Neural cell (in vitro differentiated cells): Measurements from ENCODE around the gene KRT33A. TPM values are rescaled to one million over a fixed set of nuclear protein-coding genes. Genes with fewer than 3 reads are reported as not detected.

Experiments
- H2AFZ ChIP-seq: fragments of 200-600, 300-800 bp; sonication (generic), shearing (Covaris generic); 2 replicates; pipeline ENCODE4 v1.6.0; 2014; ENCODE audit warnings: low read depth, mild to moderate bottlenecking, antibody characterized with exemption, low read length, moderate library complexity
- H3F3A ChIP-seq: fragments of 200-600 bp; shearing (Covaris generic); 2 replicates; pipeline ENCODE4 v1.6.1; 2016; ENCODE audit warnings: mild to moderate bottlenecking, moderate library complexity, mixed read lengths, antibody characterized with exemption, low read length; ENCODE audit not compliant: insufficient read depth, poor library complexity, severe bottlenecking
- H3K27ac ChIP-seq: fragments of 200-600, 300-800 bp; sonication (generic), shearing (Covaris generic); 2 replicates; pipeline ENCODE4 v1.5.1; 2014; ENCODE audit warnings: mild to moderate bottlenecking, low read length, moderate library complexity
- H3K27me3 ChIP-seq: fragments of 300-800, 200-600 bp; sonication (generic), shearing (Covaris generic); 2 replicates; pipeline ENCODE4 v1.6.0; 2014; ENCODE audit warnings: mild to moderate bottlenecking, low read depth, low read length, moderate library complexity; ENCODE audit not compliant: insufficient read depth
- H3K36me3 ChIP-seq: fragments of 300-800, 200-600 bp; sonication (generic), shearing (Covaris generic); 2 replicates; pipeline ENCODE4 v1.5.1; 2014; ENCODE audit warnings: mild to moderate bottlenecking, antibody characterized with exemption, low read length, moderate library complexity; ENCODE audit not compliant: insufficient read depth
- H3K4me2 ChIP-seq: fragments of 300-800, 200-600 bp; sonication (generic), shearing (Covaris generic); 2 replicates; pipeline ENCODE4 v1.6.0; 2014; ENCODE audit warnings: mild to moderate bottlenecking, low read length
- H3K4me3 ChIP-seq: fragments of 300-800, 200-600 bp; sonication (generic), shearing (Covaris generic); 2 replicates; pipeline ENCODE4 v1.5.1; 2014; ENCODE audit warnings: mild to moderate bottlenecking, low read length, moderate library complexity
- H3K79me2 ChIP-seq: fragments of 200-600 bp; shearing (Covaris generic); replicated peaks from 2 replicates; pipeline ENCODE4 v1.6.0; 2014; ENCODE audit warnings: mild to moderate bottlenecking, low read length, moderate library complexity; ENCODE audit not compliant: insufficient read depth
- H3K9ac ChIP-seq: fragments of 300-800, 200-600 bp; sonication (generic), shearing (Covaris generic); 2 replicates; pipeline ENCODE4 v1.6.1; 2016; ENCODE audit warnings: mild to moderate bottlenecking, low read length, mixed read lengths
- H3K9me2 ChIP-seq: fragments of 200-600 bp; shearing (Covaris generic); 2 replicates; pipeline ENCODE4 v1.6.1; 2016; ENCODE audit warnings: mild to moderate bottlenecking, low read length, mixed read lengths; ENCODE audit not compliant: insufficient read depth
- H3K9me3 ChIP-seq: fragments of 200-600, 300-800 bp; sonication (generic), shearing (Covaris generic); 2 replicates; pipeline ENCODE4 v1.6.1; 2016; ENCODE audit warnings: mild to moderate bottlenecking, mixed run types, low read length, moderate library complexity, mixed read lengths
- H4K20me1 ChIP-seq: fragments of 200-600 bp; shearing (Covaris generic); 2 replicates; pipeline ENCODE4 v1.6.1; 2016; ENCODE audit warnings: mild to moderate bottlenecking, mixed run types; ENCODE audit not compliant: insufficient read depth
- EP300 ChIP-seq: fragments of 450-650 bp; conservative IDR thresholded peaks from 2 replicates; pipeline ENCODE4 v1.6.1; 2014; ENCODE audit warnings: antibody characterized with exemption, mild to moderate bottlenecking, moderate library complexity; ENCODE audit not compliant: poor library complexity, severe bottlenecking
- EZH2 ChIP-seq: fragments of 200-600, 300-800 bp; shearing (Covaris generic), sonication (generic); IDR thresholded peaks from 2 replicates; pipeline ENCODE4 v1.6.1; 2014; ENCODE audit warnings: antibody characterized with exemption, low read length, borderline replicate concordance, mild to moderate bottlenecking; ENCODE audit not compliant: insufficient read depth, poor library complexity, severe bottlenecking
- MXI1 ChIP-seq: fragments of 450-650 bp; conservative IDR thresholded peaks from 2 replicates; pipeline ENCODE4 v1.6.1; 2014; ENCODE audit warnings: antibody characterized with exemption, mild to moderate bottlenecking; ENCODE audit not compliant: poor library complexity, severe bottlenecking
- POLR2AphosphoS5 ChIP-seq: IDR thresholded peaks from 2 replicates; pipeline ENCODE4 v1.6.1; 2012
- RAD21 ChIP-seq: fragments of 450-650 bp; conservative IDR thresholded peaks from 2 replicates; pipeline ENCODE4 v1.6.1; 2014; ENCODE audit warnings: antibody characterized with exemption, mild to moderate bottlenecking, moderate library complexity
- SMC3 ChIP-seq: fragments of 450-650 bp; conservative IDR thresholded peaks from 2 replicates; pipeline ENCODE4 v1.6.1; 2014; ENCODE audit warnings: antibody characterized with exemption, mild to moderate bottlenecking, moderate library complexity; ENCODE audit not compliant: poor library complexity
- TAF1 ChIP-seq: IDR thresholded peaks from 2 replicates; pipeline ENCODE4 v1.6.1; 2012; ENCODE audit warnings: low read depth
- polyA plus RNA-seq: library from polyadenylated mRNA; depleted of rRNA; stranded (reverse); fragments of >200 nt; gene quantifications from 2 replicates; pipeline ENCODE4 v1.2.3, GENCODE V29; 2014
- TF ChIP-seq, protein P1 (sequence below): fragments of 450-650 bp; IDR thresholded peaks from 2 replicates; pipeline ENCODE4 v1.5.1; 2014; ENCODE audit warnings: antibody characterized with exemption, mild to moderate bottlenecking, moderate library complexity; ENCODE audit not compliant: poor library complexity, severe bottlenecking
- TF ChIP-seq, protein P2 (sequence below): IDR thresholded peaks from 2 replicates; pipeline ENCODE4 v1.6.1; 2012; ENCODE audit warnings: borderline replicate concordance

The KRT33A gene
- polyA plus RNA-seq, 1 donor from 2014 or later = not detected

DNA sequence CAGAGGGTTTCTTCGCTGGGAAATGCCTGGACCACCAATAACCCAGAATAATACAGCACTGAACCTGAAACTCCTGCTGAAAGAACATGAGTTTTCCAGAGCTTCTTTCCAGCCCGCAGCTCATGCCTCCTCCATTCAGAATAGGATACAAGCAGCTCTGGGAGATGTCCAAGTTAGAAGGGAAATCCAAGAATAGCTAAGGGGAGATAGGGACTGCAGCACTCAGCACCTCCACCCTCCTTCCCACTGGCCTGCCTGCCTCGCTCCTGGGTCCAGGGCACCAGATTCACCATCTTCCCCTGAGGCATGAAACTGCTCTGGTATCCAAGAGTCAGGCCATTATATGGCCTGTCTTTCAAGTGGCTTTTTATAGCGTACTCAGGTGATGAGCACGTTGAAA, 42.7 kb upstream of the KRT33A start:
- no peaks in the 10 kb centered on the region for H3K79me2 ChIP-seq
- H3K27ac ChIP-seq = no peak overlapping the region
- no peaks in the 10 kb centered on the region for H3K9me3 ChIP-seq
- H2AFZ ChIP-seq = no peak overlapping the region
- no peaks in the 10 kb centered on the region for H3F3A ChIP-seq
- no peak overlapping the region for H3K4me3 ChIP-seq
- no peaks in the 10 kb centered on the region for H4K20me1 ChIP-seq
- H3K4me2 ChIP-seq = no peak overlapping the region
- no peaks in the 10 kb centered on the region for H3K36me3 ChIP-seq
- H3K9me2 ChIP-seq = no peaks in the 10 kb centered on the region
- H3K27me3 ChIP-seq = no peaks in the 10 kb centered on the region
- TF ChIP-seq EP300 (no peak), EZH2 (no peak), SMC3 (no peak), TAF1 (no peak), POLR2AphosphoS5 (no peak)
- no peak overlapping the region for H3K9ac ChIP-seq

DNA sequence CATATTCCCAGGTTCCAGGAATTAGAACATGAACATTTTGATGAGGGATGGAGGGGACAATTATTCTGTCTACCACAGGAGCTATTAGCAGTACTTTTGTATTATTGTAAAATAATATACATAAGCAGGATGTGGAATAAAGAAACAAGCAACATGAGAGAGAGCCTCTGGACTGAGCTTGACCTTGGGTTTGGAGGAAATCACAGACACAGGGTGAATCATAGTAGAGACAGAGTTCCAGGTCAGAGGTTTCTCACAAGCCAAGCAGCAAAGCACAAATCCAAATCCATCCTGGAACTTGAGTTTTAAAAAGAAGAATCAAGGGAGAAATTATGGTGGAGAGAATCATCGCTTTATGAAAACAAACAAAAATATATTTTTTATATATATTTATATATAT, 41.6 kb upstream of the KRT33A start:
- H3K4me3 ChIP-seq = no peak overlapping the region
- no peak for TF ChIP-seq POLR2AphosphoS5
- no peak for TF ChIP-seq TAF1
- TF ChIP-seq EP300 = no peak
- TF ChIP-seq RAD21 = no peak
- TF ChIP-seq, protein P1, sequence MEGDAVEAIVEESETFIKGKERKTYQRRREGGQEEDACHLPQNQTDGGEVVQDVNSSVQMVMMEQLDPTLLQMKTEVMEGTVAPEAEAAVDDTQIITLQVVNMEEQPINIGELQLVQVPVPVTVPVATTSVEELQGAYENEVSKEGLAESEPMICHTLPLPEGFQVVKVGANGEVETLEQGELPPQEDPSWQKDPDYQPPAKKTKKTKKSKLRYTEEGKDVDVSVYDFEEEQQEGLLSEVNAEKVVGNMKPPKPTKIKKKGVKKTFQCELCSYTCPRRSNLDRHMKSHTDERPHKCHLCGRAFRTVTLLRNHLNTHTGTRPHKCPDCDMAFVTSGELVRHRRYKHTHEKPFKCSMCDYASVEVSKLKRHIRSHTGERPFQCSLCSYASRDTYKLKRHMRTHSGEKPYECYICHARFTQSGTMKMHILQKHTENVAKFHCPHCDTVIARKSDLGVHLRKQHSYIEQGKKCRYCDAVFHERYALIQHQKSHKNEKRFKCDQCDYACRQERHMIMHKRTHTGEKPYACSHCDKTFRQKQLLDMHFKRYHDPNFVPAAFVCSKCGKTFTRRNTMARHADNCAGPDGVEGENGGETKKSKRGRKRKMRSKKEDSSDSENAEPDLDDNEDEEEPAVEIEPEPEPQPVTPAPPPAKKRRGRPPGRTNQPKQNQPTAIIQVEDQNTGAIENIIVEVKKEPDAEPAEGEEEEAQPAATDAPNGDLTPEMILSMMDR = no peak
- no peak for TF ChIP-seq EZH2
- TF ChIP-seq, protein P2, sequence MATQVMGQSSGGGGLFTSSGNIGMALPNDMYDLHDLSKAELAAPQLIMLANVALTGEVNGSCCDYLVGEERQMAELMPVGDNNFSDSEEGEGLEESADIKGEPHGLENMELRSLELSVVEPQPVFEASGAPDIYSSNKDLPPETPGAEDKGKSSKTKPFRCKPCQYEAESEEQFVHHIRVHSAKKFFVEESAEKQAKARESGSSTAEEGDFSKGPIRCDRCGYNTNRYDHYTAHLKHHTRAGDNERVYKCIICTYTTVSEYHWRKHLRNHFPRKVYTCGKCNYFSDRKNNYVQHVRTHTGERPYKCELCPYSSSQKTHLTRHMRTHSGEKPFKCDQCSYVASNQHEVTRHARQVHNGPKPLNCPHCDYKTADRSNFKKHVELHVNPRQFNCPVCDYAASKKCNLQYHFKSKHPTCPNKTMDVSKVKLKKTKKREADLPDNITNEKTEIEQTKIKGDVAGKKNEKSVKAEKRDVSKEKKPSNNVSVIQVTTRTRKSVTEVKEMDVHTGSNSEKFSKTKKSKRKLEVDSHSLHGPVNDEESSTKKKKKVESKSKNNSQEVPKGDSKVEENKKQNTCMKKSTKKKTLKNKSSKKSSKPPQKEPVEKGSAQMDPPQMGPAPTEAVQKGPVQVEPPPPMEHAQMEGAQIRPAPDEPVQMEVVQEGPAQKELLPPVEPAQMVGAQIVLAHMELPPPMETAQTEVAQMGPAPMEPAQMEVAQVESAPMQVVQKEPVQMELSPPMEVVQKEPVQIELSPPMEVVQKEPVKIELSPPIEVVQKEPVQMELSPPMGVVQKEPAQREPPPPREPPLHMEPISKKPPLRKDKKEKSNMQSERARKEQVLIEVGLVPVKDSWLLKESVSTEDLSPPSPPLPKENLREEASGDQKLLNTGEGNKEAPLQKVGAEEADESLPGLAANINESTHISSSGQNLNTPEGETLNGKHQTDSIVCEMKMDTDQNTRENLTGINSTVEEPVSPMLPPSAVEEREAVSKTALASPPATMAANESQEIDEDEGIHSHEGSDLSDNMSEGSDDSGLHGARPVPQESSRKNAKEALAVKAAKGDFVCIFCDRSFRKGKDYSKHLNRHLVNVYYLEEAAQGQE = no peak
- TF ChIP-seq SMC3 = no peak
- no peak for TF ChIP-seq MXI1
- no peaks in the 10 kb centered on the region for H3F3A ChIP-seq
- H4K20me1 ChIP-seq = no peaks in the 10 kb centered on the region
- no peak overlapping the region for H3K4me2 ChIP-seq
- no peaks in the 10 kb centered on the region for H3K36me3 ChIP-seq
- H3K79me2 ChIP-seq = no peaks in the 10 kb centered on the region
- H3K27me3 ChIP-seq = no peaks in the 10 kb centered on the region
- H3K9me2 ChIP-seq = no peaks in the 10 kb centered on the region
- no peak overlapping the region for H2AFZ ChIP-seq
- H3K9me3 ChIP-seq = no peaks in the 10 kb centered on the region
- no peak overlapping the region for H3K9ac ChIP-seq
- no peak overlapping the region for H3K27ac ChIP-seq

DNA sequence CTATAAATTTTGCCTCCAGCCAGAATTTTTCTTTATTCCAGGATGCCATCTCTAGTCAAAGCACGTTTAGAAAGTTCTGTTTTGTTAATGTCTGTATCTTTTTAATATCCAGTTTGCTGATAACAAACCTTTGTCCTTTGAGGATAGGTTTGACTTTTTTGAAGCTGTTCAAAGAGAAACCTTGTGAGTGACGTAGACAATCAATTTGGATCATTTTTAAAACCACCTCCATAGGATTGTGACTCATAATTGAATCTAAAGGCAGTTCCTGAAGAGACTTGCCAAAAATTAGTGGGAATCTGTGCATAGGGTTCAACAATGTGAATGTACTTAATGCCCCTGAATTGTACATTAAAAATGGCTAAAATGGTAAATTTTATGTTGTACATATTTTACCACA, 40.9 kb upstream of the KRT33A start:
- no peak overlapping the region for H3K9ac ChIP-seq
- H3K4me3 ChIP-seq = no peak overlapping the region
- no peaks in the 10 kb centered on the region for H3K27me3 ChIP-seq
- no peaks in the 10 kb centered on the region for H3K9me2 ChIP-seq
- TF ChIP-seq MXI1 (no peak), EZH2 (no peak), TAF1 (no peak), RAD21 (no peak), POLR2AphosphoS5 (no peak), SMC3 (no peak), EP300 (no peak)
- TF ChIP-seq, protein P1 = no peak
- TF ChIP-seq, protein P2 = no peak
- H4K20me1 ChIP-seq = no peaks in the 10 kb centered on the region
- H3K4me2 ChIP-seq = no peak overlapping the region
- no peaks in the 10 kb centered on the region for H3K36me3 ChIP-seq
- no peak overlapping the region for H3K27ac ChIP-seq
- no peaks in the 10 kb centered on the region for H3K9me3 ChIP-seq
- no peak overlapping the region for H2AFZ ChIP-seq
- no peaks in the 10 kb centered on the region for H3F3A ChIP-seq
- no peaks in the 10 kb centered on the region for H3K79me2 ChIP-seq
